PFSK-1 (cell line): ENCODE measurements around the gene RGS17.

Experiments
- POLR2AphosphoS5 ChIP-seq: IDR thresholded peaks from 2 replicates; pipeline ENCODE4 v1.6.1; 2012; ENCODE audit warnings: low read depth, mild to moderate bottlenecking, control low read depth, low read length, moderate library complexity
- TAF1 ChIP-seq: IDR thresholded peaks from 2 replicates; pipeline ENCODE4 v1.6.1; 2012; ENCODE audit warnings: low read length, control low read depth, borderline replicate concordance; ENCODE audit not compliant: insufficient read depth

DNA sequence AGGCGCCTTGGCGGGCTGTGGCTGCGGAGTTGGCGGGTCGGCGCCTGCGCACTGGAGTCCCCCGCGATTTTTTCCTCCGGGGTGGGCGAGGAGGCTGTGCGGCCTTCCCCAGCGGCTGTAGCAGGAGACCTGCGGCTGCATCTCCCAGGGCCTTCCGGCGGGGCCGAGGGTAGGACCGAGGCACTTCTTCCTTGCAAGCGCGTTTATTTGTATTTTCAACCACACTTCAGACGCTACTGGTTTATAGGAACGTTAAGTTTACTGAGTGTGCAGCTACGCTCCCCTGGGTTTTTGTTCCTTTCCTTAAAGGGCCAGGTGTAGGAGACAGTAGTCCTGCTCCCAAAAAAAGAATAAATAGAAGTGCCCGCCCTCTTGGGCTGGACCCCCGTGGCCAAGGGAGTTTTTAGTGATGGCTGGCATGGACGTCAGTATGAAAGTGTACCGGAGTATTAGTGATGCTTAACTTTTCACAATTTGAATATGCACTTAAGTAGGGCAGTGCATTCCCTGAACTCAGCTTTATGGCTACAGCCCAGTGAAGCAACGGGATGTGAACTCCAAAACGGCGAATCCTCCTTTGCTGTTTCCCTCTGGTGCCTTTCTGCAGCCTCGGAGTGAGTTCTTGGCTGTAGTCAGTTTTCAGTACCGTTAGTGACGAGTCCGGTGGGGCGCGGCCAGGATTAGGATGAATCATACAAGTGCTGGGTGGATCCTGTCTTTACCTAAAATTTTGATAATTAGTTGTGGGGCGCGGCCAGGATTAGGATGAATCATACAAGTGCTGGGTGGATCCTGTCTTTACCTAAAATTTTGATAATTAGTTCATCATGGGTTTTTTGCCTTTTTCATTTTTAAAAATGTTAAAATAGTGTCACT is 147.2 kb downstream of the RGS17 start:
- peak; percentile 92 for TF ChIP-seq POLR2AphosphoS5
- TF ChIP-seq TAF1, result peak; percentile 81; the same call in 1 of the 2 replicates
